ENCODE data around the gene ANKRA2.

GRCh38 chr5:73519531-73520283, 45.7 kb downstream of the ANKRA2 start:
- TF ChIP-seq HDGF (IDR thresholded peaks at IDR 0.05; ENCODE audit: borderline replicate concordance) (no peak), FOXA1 (IDR thresholded peaks at IDR 0.05) (no peak), SP1 (IDR thresholded peaks at IDR 0.05) (no peak), SUZ12 (IDR thresholded peaks at IDR 0.05) (no peak), TARDBP (IDR thresholded peaks at IDR 0.05) (no peak), BHLHE40 (IDR thresholded peaks at IDR 0.05; ENCODE audit: borderline replicate concordance) (no peak), FOXM1 (IDR thresholded peaks at IDR 0.05; ENCODE audit: borderline replicate concordance) (no peak)

Data from HEK293T (cell line).